ENCODE data around the gene TCAF2.
"Not testable (repeated sequence)": the region's sequence is repeated elsewhere in the genome, so short reads cannot be mapped to it uniquely, and the experiment has no call there.

The TCAF2 gene

DNA sequence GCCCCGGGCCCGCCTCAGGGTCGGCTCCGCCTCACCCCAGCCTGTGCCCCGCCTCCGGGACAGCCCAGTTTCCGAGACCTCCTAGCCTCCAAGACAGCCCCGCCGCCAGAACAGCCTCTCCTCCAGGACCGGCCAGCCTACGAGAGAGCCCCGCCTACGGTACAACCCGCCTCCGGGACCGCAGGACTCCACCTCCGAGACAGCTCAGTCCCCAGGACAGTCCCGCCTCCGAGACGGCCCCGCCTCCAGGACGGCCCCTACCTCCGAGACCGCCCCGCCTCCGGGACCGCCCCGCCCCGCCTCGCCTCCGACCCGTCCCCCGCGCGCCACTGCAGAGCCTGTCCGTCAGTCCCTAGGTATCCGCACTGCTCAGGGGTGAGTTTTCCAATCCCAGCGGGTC is at the start of gene TCAF2:
Gene TCAF2 (plus strand): TSS at position 329 of the 400 bp plus-strand sequence.
- DNase-seq (ENCODE audit: low read depth); H3K4me3 ChIP-seq (ENCODE audit: low read depth, low read length): not testable (repeated sequence)

GRCh38 chr7:143571501-143571900 is 49.3 kb upstream of the TCAF2 start, which contains the start of gene CTAGE15:
CTAGE15 (plus strand) TSS chr7:143571801; CDS start chr7:143571818, 17 bp downstream.
- DNase-seq (ENCODE audit: low read depth); H3K4me3 ChIP-seq (ENCODE audit: low read depth, low read length): not testable (repeated sequence)

- H3K4me3 ChIP-seq (ENCODE audit: low read depth, low read length); DNase-seq (ENCODE audit: low read depth): not testable (repeated sequence)
These were observed 32.6 kb upstream of the TCAF2 start for GRCh38 chr7:143588183-143588582.

DNA sequence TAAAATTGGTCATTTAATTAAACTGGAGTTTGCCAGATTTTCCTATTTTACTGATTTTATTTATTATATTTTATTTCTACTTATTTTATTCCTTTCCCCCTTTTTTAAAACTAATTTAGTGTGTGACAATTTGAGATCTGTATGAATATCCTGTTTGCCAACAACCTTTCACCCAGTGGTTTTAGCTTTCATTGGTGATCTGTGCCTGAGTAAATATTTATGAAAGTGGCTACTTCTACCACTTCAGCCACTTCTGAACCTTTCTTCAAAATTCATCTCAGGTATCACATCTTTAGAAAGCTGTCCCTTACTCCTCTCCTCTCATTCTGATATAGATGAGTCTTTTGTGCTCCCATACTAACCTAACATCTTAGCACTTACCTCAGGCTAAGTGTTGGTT is 30.9 kb upstream of the TCAF2 start:
- not testable (repeated sequence) for DNase-seq (ENCODE audit: low read depth); H3K4me3 ChIP-seq (ENCODE audit: low read depth, low read length)

GRCh38 chr7:143598086-143598485 is 22.7 kb upstream of the TCAF2 start:
- DNase-seq (ENCODE audit: low read depth); H3K4me3 ChIP-seq (ENCODE audit: low read depth, low read length): not testable (repeated sequence)

DNA sequence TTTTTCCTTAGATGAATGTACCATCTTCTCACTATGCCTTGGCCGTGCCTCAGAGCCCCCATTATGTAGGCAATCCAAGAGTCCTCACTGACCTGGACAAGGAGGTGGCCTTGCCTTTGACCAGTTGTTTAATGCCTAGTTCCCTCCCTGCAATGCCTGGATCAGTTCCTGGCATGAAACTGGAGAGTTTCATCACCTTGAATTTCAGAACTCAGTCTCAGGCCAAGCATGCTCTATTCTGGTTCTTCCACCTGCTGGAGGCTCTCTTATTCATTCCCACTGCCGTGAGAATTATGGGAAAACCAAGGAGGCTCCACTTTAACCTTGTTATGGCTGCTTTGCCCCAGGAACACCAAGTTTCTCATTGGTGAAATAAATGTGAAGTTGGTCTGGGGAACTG is 17.2 kb upstream of the TCAF2 start:
- H3K4me3 ChIP-seq (ENCODE audit: low read depth, low read length) = not testable (repeated sequence)

GRCh38 chr7:143606088-143606487 is 14.7 kb upstream of the TCAF2 start:
- H3K4me3 ChIP-seq (ENCODE audit: low read depth, low read length); DNase-seq (ENCODE audit: low read depth): not testable (repeated sequence)

More for the DNA sequence above, 17.2 kb upstream of the TCAF2 start:
- not testable (repeated sequence) for DNase-seq (ENCODE audit: low read depth)

DNA sequence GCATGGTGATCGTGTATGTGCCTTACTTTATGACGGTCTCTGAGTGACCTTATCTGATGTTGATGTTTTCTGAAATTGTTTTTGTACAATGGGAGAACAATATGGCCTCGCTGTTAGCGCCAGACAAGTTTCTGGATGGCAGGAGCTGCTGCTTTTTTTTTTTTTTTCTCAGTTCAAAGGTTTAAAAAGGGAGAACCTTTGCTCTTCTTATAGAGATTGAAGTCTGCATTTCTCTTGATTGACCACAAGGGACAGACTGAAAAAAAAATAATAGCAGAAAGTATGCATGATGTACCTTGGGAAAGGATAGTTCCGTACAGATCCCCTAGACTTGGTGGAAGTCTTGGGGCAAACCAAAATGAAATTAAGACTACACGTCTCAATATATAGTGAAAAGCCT is 5.2 kb upstream of the TCAF2 start:
- not testable (repeated sequence) for H3K4me3 ChIP-seq (ENCODE audit: low read depth, low read length); DNase-seq (ENCODE audit: low read depth)

GRCh38 chr7:143617204-143617603 is 3.6 kb upstream of the TCAF2 start:
- DNase-seq (ENCODE audit: low read depth) = not testable (repeated sequence)

GRCh38 chr7:143620058-143620457 is 716 bp upstream of the TCAF2 start:
- DNase-seq (ENCODE audit: low read depth); H3K4me3 ChIP-seq (ENCODE audit: low read depth, low read length): not testable (repeated sequence)

More at GRCh38 chr7:143617204-143617603, 3.6 kb upstream of the TCAF2 start:
- not testable (repeated sequence) for H3K4me3 ChIP-seq (ENCODE audit: low read depth, low read length)

DNA sequence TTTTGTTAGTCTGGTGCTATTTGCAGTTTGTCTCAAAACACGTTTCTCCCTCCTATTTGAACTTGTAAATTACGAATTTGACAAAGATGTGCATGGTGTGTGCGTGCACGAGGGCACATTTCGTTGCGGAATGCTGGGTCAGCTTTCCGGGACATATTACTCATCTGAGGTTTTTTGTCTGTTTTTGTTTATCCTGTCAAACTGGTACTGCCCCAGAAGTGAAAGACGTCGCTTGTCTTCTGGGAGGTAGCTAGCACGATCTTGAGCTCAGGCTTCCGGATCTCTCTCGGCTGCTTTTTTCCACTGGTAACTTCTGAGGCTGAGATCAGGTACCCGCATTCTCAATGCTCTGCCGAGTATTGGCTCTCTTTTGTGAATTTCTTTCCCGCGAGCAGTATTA is 401 bp downstream of the TCAF2 start:
- H3K4me3 ChIP-seq (ENCODE audit: low read depth, low read length); DNase-seq (ENCODE audit: low read depth): not testable (repeated sequence)

DNA sequence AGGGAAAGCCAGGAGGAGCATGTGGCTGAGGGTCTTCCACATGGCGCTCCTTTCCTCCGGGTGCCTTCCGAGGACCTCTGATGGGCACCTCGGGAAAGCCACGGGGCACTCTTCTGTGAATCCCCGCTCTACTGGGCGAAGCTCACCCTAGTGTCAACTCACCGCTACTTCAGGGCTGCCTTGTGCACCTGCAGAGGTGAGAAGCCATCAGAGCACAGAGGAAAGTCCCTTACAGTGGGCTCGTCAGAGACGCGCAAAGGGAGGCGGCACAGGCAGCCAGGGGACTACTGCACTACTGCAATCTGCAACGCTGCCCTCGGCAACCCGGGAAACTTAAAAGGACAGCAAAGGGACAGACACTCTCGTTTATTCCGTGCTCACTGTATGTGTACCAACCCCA is 1.4 kb downstream of the TCAF2 start:
- not testable (repeated sequence) for H3K4me3 ChIP-seq (ENCODE audit: low read depth, low read length); DNase-seq (ENCODE audit: low read depth)

GRCh38 chr7:143630653-143631052 is 9.9 kb downstream of the TCAF2 start:
- H3K4me3 ChIP-seq (ENCODE audit: low read depth, low read length); DNase-seq (ENCODE audit: low read depth): not testable (repeated sequence)

- not testable (repeated sequence) for DNase-seq (ENCODE audit: low read depth); H3K4me3 ChIP-seq (ENCODE audit: low read depth, low read length)
These were observed 11.7 kb downstream of the TCAF2 start for GRCh38 chr7:143632506-143632905.

DNA sequence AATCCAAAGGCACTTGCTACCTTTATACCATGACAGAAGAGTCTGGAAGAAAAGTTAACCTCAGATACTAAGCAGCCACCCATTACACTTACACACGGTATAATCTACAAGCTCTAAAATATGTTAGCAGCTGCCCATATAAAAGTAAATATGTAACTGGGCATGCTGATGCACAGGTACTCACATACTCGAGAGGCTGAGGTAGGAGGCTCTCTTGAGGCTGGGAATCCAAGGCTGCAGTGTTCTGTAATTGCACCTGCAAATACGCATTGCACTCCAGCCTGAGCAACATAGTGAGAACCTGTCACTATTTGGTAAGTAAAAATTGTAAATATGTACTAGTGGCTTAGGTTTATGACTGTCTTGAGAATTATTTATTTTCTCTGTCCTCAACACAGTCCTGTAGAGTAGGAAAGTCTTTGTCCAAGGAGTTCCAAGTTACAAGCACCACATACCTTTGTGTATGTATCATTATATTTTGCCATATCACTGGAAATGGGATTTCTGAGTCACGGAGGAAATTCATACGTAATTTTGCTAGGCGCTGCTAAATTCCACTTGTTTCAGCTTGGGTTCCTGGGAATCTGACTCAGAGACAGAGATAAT is 12.3 kb downstream of the TCAF2 start:
- not testable (repeated sequence) for H3K4me3 ChIP-seq (ENCODE audit: low read depth, low read length); DNase-seq (ENCODE audit: low read depth)

- DNase-seq (ENCODE audit: low read depth); H3K4me3 ChIP-seq (ENCODE audit: low read depth, low read length): not testable (repeated sequence)
These were observed 14.8 kb downstream of the TCAF2 start for GRCh38 chr7:143635364-143636240.

- DNase-seq (ENCODE audit: low read depth); H3K4me3 ChIP-seq (ENCODE audit: low read depth, low read length): not testable (repeated sequence)
These were observed 18.6 kb downstream of the TCAF2 start for GRCh38 chr7:143639372-143639771.

GRCh38 chr7:143640528-143641189 is 19.9 kb downstream of the TCAF2 start:
- DNase-seq (ENCODE audit: low read depth) = not testable (repeated sequence)

GRCh38 chr7:143646598-143646997 is 25.8 kb downstream of the TCAF2 start:
- DNase-seq (ENCODE audit: low read depth); H3K4me3 ChIP-seq (ENCODE audit: low read depth, low read length): not testable (repeated sequence)

More at GRCh38 chr7:143640528-143641189, 19.9 kb downstream of the TCAF2 start:
- not testable (repeated sequence) for H3K4me3 ChIP-seq (ENCODE audit: low read depth, low read length)
